Measurements from ENCODE around the gene CORO7.

- TF ChIP-seq POLR2A (IDR thresholded peaks at IDR 0.05; ENCODE audit: extremely low read depth, insufficient read length) (no peak), MYC (IDR thresholded peaks at IDR 0.05; ENCODE audit: low read depth, low read length) (no peak)
- TF ChIP-seq, protein P1, sequence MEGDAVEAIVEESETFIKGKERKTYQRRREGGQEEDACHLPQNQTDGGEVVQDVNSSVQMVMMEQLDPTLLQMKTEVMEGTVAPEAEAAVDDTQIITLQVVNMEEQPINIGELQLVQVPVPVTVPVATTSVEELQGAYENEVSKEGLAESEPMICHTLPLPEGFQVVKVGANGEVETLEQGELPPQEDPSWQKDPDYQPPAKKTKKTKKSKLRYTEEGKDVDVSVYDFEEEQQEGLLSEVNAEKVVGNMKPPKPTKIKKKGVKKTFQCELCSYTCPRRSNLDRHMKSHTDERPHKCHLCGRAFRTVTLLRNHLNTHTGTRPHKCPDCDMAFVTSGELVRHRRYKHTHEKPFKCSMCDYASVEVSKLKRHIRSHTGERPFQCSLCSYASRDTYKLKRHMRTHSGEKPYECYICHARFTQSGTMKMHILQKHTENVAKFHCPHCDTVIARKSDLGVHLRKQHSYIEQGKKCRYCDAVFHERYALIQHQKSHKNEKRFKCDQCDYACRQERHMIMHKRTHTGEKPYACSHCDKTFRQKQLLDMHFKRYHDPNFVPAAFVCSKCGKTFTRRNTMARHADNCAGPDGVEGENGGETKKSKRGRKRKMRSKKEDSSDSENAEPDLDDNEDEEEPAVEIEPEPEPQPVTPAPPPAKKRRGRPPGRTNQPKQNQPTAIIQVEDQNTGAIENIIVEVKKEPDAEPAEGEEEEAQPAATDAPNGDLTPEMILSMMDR (IDR thresholded peaks at IDR 0.05; ENCODE audit: low read depth, low read length), result no peak
- TF ChIP-seq, protein P2, sequence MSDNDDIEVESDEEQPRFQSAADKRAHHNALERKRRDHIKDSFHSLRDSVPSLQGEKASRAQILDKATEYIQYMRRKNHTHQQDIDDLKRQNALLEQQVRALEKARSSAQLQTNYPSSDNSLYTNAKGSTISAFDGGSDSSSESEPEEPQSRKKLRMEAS (IDR thresholded peaks at IDR 0.05; ENCODE audit: low read depth, low read length), result no peak
Observed at GRCh38 chr16:4385789-4386450, 30.5 kb downstream of the CORO7 start.

Measured in NB4 (cell line).